HG03520 (cell line): ENCODE measurements around the gene MOV10L1.

Experiments used
- ATAC-seq: cut with Tn5 transposase; IDR thresholded peaks from one replicate; pipeline ENCODE4 v1.9.1; 2021; ENCODE audit warnings: mild to moderate bottlenecking, moderate library complexity; ENCODE audit not compliant: unreplicated experiment

Gene MOV10L1

DNA sequence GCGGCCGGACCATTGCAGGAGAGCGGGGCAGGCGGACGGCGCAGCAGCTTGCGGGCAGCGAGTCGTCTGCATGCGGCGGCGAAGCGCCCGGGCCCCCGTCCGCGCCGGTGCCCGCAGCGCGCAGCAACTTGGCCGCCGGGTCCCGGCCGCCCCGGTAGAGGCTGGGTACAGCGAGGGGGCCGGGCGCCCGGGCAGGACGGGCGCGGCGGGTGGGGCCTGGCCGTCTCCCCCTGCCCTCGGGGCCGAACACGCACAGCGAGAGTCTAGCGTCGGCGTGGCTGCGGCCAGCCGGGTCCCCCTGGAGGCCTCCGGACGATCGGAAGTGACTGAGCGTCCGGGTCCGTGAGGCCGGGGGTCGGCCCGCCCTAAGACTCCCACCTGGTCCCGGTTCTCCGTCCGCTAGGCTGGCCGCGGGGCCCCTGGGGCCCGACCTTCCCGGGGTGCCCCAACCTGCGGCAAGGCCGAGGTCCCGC, 95.1 kb downstream of the MOV10L1 start:
- ATAC-seq: no peak

GRCh38 chr22:50185375-50186087, 95.7 kb downstream of the MOV10L1 start, which contains the start of gene TRABD:
Gene TRABD (plus strand): TSS chr22:50185913. CDS start chr22:50193061, 7,148 bp downstream.
- no peak for ATAC-seq

GRCh38 chr22:50186181-50186714, 96.4 kb downstream of the MOV10L1 start:
- no peak for ATAC-seq

DNA sequence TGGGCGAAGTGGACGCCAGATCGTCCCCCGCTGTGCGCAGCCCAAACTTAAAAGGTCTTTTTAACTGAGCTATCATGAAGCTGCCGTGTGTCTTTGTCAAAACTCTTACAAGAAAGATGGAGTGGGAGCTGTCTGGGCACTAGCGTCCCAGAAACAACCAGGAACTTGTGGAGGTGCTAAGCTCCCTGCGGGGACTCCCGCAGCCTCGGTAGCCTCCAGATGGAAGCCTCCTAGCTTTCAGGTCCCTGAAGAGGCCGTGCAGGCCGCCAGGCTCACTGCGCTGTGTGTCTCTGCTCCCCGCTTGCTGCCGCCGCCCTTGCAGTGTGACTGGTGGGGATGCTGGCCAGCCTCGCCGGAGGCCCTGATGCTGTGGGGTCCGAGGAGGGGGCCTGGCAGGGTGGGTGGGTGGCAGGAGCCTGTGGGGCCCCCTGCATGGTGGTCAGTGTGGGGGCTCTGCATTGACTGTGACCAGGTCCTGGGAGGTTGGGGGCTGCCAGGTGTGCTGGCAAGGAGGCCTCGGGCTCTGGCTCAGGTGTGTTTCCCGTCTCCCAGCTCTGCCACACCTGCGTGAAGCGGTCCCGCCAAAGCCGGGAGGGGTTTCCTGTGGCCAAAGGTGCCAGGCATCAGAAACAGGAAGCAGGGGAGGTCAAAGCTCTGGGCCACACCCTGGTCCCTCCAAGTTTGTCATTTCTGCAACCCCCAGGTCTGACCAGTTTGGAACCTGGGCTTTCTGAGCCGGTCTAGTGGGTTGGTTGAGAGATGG, 97.1 kb downstream of the MOV10L1 start:
- ATAC-seq: no peak

- ATAC-seq: no peak
Measured at GRCh38 chr22:50188356-50188755, 98.5 kb downstream of the MOV10L1 start.

DNA sequence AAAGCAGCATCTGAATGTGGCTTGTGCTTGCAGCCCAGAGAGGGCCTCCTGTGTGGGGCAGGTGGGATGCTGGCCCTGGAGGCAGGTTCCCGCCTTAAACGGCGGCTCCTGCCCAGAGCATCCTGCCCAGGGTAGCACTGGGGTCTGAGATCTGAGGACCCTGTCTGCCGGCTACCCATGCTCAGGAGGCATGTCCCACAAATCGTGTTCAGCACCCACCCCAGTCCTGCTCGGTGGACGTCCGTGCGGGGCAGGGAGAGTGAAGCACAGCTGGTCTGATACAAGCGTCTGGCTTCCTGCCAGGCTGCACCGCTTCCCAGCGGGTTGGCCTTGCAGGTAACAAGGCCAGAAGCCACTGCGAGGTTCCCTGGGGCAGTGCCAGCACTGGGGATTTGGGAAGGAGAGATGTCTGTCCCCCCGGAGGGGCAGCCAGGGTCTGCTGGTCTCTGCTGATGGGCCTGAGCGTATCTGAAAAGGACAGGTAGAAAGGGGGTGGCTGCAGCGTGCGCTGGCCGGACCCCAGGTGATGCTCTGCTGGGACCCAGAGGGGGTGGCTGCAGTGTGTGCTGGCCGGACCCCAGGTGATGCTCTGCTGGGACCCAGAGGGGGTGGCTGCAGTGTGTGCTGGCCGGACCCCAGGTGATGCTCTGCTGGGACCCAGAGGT, 99.5 kb downstream of the MOV10L1 start:
- no peak for ATAC-seq

- ATAC-seq: no peak
Measured at GRCh38 chr22:50189849-50190181, 100.0 kb downstream of the MOV10L1 start.

- ATAC-seq: peak; percentile 35
Measured at GRCh38 chr22:50190182-50190940, 100.6 kb downstream of the MOV10L1 start.

- ATAC-seq: no peak
Measured at GRCh38 chr22:50190941-50191741, 101.3 kb downstream of the MOV10L1 start.

GRCh38 chr22:50192436-50193204, 102.8 kb downstream of the MOV10L1 start:
- no peak for ATAC-seq

DNA sequence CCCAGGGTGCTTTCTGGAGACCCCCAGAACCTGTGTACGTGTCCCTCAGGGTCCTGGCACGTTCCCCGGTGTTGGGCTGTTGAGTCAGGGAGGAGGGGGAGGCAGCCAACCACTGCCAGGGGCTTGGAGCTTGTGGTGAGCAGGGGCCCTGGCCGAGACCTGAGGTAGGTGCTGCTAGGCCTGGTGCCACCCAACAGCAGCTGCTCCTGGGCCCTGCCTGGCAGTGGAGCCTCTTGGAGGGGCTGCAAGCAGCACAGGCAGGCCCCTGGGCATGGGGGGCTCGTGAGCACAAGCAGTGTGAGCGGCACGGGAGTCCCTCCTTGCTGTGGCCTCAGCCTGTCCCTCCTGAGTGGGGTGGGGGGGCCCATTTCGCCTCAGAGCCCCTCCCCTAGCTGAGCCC, 103.8 kb downstream of the MOV10L1 start:
- no peak for ATAC-seq

DNA sequence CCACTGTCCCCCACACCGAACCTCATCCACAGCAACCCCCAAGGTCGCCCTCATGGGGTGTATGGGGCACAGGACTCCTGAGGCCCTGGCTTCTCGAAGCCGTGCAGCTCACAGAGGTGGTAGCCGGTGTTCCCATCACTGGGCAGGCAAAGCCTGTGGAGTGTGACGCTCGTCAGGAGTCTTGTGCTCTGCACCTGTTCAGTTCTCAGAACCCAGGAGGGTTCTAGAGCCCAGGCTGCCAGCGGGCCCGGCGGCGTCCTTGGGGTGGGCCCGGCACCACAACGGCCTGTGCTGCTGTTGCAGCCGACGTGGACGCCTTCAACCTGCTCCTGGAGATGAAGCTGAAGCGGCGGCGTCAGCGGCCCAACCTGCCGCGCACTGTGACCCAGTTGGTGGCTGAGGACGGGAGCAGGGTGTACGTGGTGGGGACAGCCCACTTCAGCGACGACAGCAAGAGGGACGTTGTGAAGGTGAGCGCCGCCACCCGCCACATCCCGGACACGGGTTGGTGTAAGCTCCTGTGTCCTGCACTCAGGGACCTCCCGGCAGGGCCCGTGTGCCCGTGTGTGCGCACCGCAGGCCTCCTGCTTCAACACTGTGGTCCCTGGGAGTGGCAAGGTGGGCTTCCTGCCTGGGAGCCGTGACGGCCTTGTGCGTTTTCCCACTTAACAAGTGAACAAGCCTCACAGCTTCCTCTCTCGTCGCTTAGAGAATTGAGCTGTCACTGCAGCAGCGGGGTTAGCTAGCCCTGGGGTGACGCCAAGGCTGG, 104.4 kb downstream of the MOV10L1 start:
- no peak for ATAC-seq

- ATAC-seq: no peak
Measured at GRCh38 chr22:50196256-50196655, 106.5 kb downstream of the MOV10L1 start.

GRCh38 chr22:50197000-50197800, 107.4 kb downstream of the MOV10L1 start:
- no peak for ATAC-seq

GRCh38 chr22:50197856-50198623, 108.2 kb downstream of the MOV10L1 start:
- no peak for ATAC-seq

GRCh38 chr22:50198624-50199017, 108.8 kb downstream of the MOV10L1 start:
- no peak for ATAC-seq

- no peak for ATAC-seq
Measured at GRCh38 chr22:50199251-50199721, 109.5 kb downstream of the MOV10L1 start.
